ENCODE results near the gene RGL1.

DNA sequence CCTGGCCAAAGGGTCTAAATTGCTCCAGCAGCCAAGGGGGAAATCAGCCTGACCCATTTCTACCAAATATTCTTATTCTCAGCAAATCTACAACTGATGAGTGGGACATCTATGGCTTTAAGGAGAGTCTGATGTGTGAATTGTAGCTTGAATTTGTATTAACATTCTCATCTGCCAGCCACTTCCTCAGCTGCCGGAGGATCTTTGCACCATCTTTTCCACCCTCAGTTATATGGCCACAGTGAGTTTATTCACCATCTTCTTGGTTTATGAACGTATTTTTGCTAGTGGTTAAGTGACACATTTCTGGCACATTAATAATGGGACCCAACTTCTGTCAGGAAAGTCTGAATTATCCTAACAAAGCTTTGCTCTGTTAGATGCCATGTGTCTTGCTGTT, 163.0 kb downstream of the RGL1 start:
- TF ChIP-seq, protein P1, sequence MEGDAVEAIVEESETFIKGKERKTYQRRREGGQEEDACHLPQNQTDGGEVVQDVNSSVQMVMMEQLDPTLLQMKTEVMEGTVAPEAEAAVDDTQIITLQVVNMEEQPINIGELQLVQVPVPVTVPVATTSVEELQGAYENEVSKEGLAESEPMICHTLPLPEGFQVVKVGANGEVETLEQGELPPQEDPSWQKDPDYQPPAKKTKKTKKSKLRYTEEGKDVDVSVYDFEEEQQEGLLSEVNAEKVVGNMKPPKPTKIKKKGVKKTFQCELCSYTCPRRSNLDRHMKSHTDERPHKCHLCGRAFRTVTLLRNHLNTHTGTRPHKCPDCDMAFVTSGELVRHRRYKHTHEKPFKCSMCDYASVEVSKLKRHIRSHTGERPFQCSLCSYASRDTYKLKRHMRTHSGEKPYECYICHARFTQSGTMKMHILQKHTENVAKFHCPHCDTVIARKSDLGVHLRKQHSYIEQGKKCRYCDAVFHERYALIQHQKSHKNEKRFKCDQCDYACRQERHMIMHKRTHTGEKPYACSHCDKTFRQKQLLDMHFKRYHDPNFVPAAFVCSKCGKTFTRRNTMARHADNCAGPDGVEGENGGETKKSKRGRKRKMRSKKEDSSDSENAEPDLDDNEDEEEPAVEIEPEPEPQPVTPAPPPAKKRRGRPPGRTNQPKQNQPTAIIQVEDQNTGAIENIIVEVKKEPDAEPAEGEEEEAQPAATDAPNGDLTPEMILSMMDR (IDR thresholded peaks at IDR 0.05; ENCODE audit: extremely low read depth in 1 of 2, insufficient read depth in 1 of 2, low read depth in 1 of 2, low read length in 2 of 2), result no peak
- TF ChIP-seq POLR2A (IDR thresholded peaks at IDR 0.05; ENCODE audit: low read depth, low read length), result no peak
- no peak for TF ChIP-seq POLR2AphosphoS5 (IDR thresholded peaks at IDR 0.05; ENCODE audit: insufficient read depth, low read depth, low read length)
- TF ChIP-seq JUN (IDR thresholded peaks at IDR 0.05; ENCODE audit: borderline replicate concordance, insufficient read depth, insufficient read length, low read depth), result no peak
- TF ChIP-seq EZH2 (IDR thresholded peaks at IDR 0.05; ENCODE audit: borderline replicate concordance, low read depth, low read length, severe bottlenecking), result no peak
- TF ChIP-seq FOS (IDR thresholded peaks at IDR 0.05; ENCODE audit: borderline replicate concordance, insufficient read depth, low read length), result no peak
- TF ChIP-seq, protein P2, sequence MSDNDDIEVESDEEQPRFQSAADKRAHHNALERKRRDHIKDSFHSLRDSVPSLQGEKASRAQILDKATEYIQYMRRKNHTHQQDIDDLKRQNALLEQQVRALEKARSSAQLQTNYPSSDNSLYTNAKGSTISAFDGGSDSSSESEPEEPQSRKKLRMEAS (IDR thresholded peaks at IDR 0.05; ENCODE audit: insufficient read depth, insufficient read length), result no peak

Measured in endothelial cell of umbilical vein (primary cell).